DND-41 (cell line): Measurements from ENCODE around the gene CCDC93.

Source experiments
- CTCF ChIP-seq: IDR thresholded peaks from 2 replicates; pipeline ENCODE4 v1.5.1; 2012; ENCODE audit warnings: borderline replicate concordance, low read length, moderate library complexity, mild to moderate bottlenecking; ENCODE audit not compliant: poor library complexity, severe bottlenecking; ENCODE audit errors: extremely low read depth
- EZH2 ChIP-seq: IDR thresholded peaks from 3 replicates; pipeline ENCODE4 v1.6.1; 2012; ENCODE audit warnings: borderline replicate concordance, low read depth, mild to moderate bottlenecking, moderate library complexity, low read length, inconsistent platforms; ENCODE audit not compliant: severe bottlenecking

GRCh38 chr2:118010473-118010872, 3.4 kb downstream of the CCDC93 start:
- no peak for TF ChIP-seq CTCF
- no peak for TF ChIP-seq EZH2
